CD14-positive monocyte (primary cell): Measurements from ENCODE around the gene CYTH1. TPM values are rescaled to one million over a fixed set of nuclear protein-coding genes. Genes with fewer than 3 reads are reported as not detected.

Experiments
- DNase-seq, 3 donors: peaks; one replicate each; pipeline ENCODE4 v3.0.0-alpha.2; 2011 to 2022
- H2AFZ ChIP-seq: 2 replicates; pipeline ENCODE4 v1.6.0; 2012; ENCODE audit warnings: mild to moderate bottlenecking, low read depth, low read length, inconsistent platforms; ENCODE audit not compliant: insufficient read depth, poor library complexity, severe bottlenecking
- H3K27ac ChIP-seq, 2 donors: 1 replicate in 1 of 2; 2 replicates in 1 of 2; pipeline ENCODE4 v1.5.1; 2012 to 2013; ENCODE audit warnings: low read length in 2 of 2, control low read depth in 1 of 2, inconsistent platforms in 1 of 2, low read depth in 1 of 2, mild to moderate bottlenecking in 1 of 2
- H3K27me3 ChIP-seq, 2 donors: one replicate each; pipeline versions ENCODE4 v1.6.0 to v1.6.1; 2011 to 2013; ENCODE audit warnings: low read length in 2 of 2; ENCODE audit not compliant: control insufficient read depth in 2 of 2, insufficient read depth in 2 of 2
- H3K36me3 ChIP-seq, 2 donors: replicated peaks in 1 of 2; 1 replicate in 1 of 2; 2 replicates in 1 of 2; pipeline versions ENCODE4 v1.5.1 to v1.6.1; 2012 to 2013; ENCODE audit warnings: low read length in 2 of 2, control low read depth in 1 of 2, inconsistent platforms in 1 of 2, mild to moderate bottlenecking in 1 of 2; ENCODE audit not compliant: insufficient read depth in 2 of 2, control insufficient read depth in 1 of 2
- H3K4me1 ChIP-seq, 2 donors: 1 replicate in 1 of 2; 2 replicates in 1 of 2; pipeline versions ENCODE4 v1.5.1 to v1.6.1; 2012 to 2013; ENCODE audit warnings: low read length in 2 of 2, control low read depth in 1 of 2, inconsistent platforms in 1 of 2, mild to moderate bottlenecking in 1 of 2, moderate library complexity in 1 of 2; ENCODE audit not compliant: insufficient read depth in 2 of 2, control insufficient read depth in 1 of 2
- H3K4me2 ChIP-seq: replicated peaks from 2 replicates; pipeline ENCODE3; 2012; ENCODE audit warnings: low read length, moderate library complexity, mild to moderate bottlenecking; ENCODE audit not compliant: poor library complexity, severe bottlenecking; ENCODE audit errors: extremely low read depth
- H3K4me3 ChIP-seq, 3 experiments: fragments of 200-600 bp in 1 of 3; sonication (generic) in 1 of 3; replicated peaks in 1 of 3; 1 replicate in 2 of 3; 2 replicates in 1 of 3; pipeline ENCODE4 v1.5.1; 2011 to 2013; ENCODE audit warnings: low read length in 3 of 3, mild to moderate bottlenecking in 3 of 3, control low read depth in 2 of 3, low read depth in 2 of 3, inconsistent platforms in 1 of 3, moderate library complexity in 1 of 3
- H3K79me2 ChIP-seq: 2 replicates; pipeline ENCODE4 v1.6.0; 2012; ENCODE audit warnings: mild to moderate bottlenecking, control low read depth, inconsistent platforms, low read length, moderate library complexity; ENCODE audit not compliant: insufficient read depth
- H3K9ac ChIP-seq: 2 replicates; pipeline ENCODE4 v1.6.0; 2017; ENCODE audit warnings: low read length, mild to moderate bottlenecking; ENCODE audit not compliant: insufficient read depth, poor library complexity, severe bottlenecking
- H3K9me3 ChIP-seq, 2 donors: replicated peaks in 1 of 2; 1 replicate in 1 of 2; 2 replicates in 1 of 2; pipeline versions ENCODE4 v1.5.1 to v1.6.1; 2012 to 2013; ENCODE audit warnings: low read length in 2 of 2, control low read depth in 1 of 2; ENCODE audit not compliant: control insufficient read depth in 1 of 2, insufficient read depth in 1 of 2
- H4K20me1 ChIP-seq: 2 replicates; pipeline ENCODE4 v1.6.0; 2012; ENCODE audit warnings: mild to moderate bottlenecking, low read length, control low read depth, moderate library complexity; ENCODE audit not compliant: insufficient read depth
- H3K27ac Mint-ChIP-seq, 7 donors: one replicate each; pipeline ENCODE4 v1.8.0; 2020; ENCODE audit warnings: mild to moderate bottlenecking in 7 of 7, mixed read lengths in 7 of 7, moderate library complexity in 6 of 7, inconsistent platforms in 2 of 7
- H3K27me3 Mint-ChIP-seq, 3 donors: one replicate each; pipeline ENCODE4 v1.8.0; 2021 to 2022; ENCODE audit warnings: low read depth in 3 of 3, mild to moderate bottlenecking in 3 of 3, mixed read lengths in 3 of 3, moderate library complexity in 3 of 3, inconsistent platforms in 1 of 3
- H3K36me3 Mint-ChIP-seq, 2 donors: one replicate each; pipeline ENCODE4 v1.8.0; 2020; ENCODE audit warnings: mixed read lengths in 2 of 2, inconsistent platforms in 1 of 2, mild to moderate bottlenecking in 1 of 2
- H3K4me1 Mint-ChIP-seq: one replicate; pipeline ENCODE4 v1.8.0; 2020; ENCODE audit warnings: mild to moderate bottlenecking, mixed read lengths
- H3K4me3 Mint-ChIP-seq, 2 donors: one replicate each; pipeline ENCODE4 v1.8.0; 2020; ENCODE audit warnings: mild to moderate bottlenecking in 2 of 2, mixed read lengths in 2 of 2, moderate library complexity in 1 of 2
- H3K9me3 Mint-ChIP-seq, 7 donors: one replicate each; pipeline ENCODE4 v1.8.0; 2020 to 2022; ENCODE audit warnings: mixed read lengths in 7 of 7, mild to moderate bottlenecking in 6 of 7, moderate library complexity in 6 of 7, inconsistent platforms in 2 of 7
- CTCF ChIP-seq: fragments of 200-600 bp; IDR thresholded peaks from one replicate; pipeline ENCODE4 v1.8.0; 2022; ENCODE audit warnings: antibody characterized with exemption, mild to moderate bottlenecking
- WGBS: methylation state at CpG from one replicate; pipeline ENCODE4 v1.1.5; 2013; ENCODE audit warnings: missing lambda C conversion rate; ENCODE audit not compliant: insufficient coverage; 5-methylcytosine and 5-hydroxymethylcytosine counted together
- intact Hi-C, 2 donors: fragments of 100-400 bp; cut with micrococcal nuclease; formaldehyde crosslinking; loops; one replicate each; pipeline versions ENCODE4 v1.15.0 to v1.15.1; 2023
- polyA plus RNA-seq, 3 donors: library from polyadenylated mRNA; depleted of rRNA in 1 of 3; unstranded in 2 of 3; stranded (reverse) in 1 of 3; fragments of 300-500 nt in 2 of 3; fragments of >200 nt in 1 of 3; fragmentation: Illumina TruSeq in 2 of 3; gene quantifications; 1 replicate in 2 of 3; 2 replicates in 1 of 3; pipeline ENCODE4 v1.2.3, GENCODE V29; 2012 to 2021

CYTH1 gene
- polyA plus RNA-seq, 3 donors: 68.6 to 211 (median 80.9) TPM

- no peak for DNase-seq
- Histone ChIP-seq H3K27ac (peak overlapping the region; percentile 91 to 96), H3K9me3 (peaks cover 17 to 19% of the 10 kb centered on the region in 2 donors), H3K4me3 (peak overlapping the region in 1 of 3 experiments; percentile 25), H3K9ac (no peak overlapping the region), H3K27me3 (no peaks in the 10 kb centered on the region), H2AFZ (no peak overlapping the region), H3K4me1 (peaks cover 22 to 34% of the 10 kb centered on the region in 2 donors), H3K79me2 (no peaks in the 10 kb centered on the region), H3K4me2 (peak overlapping the region; percentile 21), H4K20me1 (no peaks in the 10 kb centered on the region), H3K36me3 (no peaks in the 10 kb centered on the region)
- H3K36me3 Mint-ChIP-seq: peaks cover 12 to 15% of the 10 kb centered on the region in 2 donors
- peaks cover 13 to 34% (median 22%) of the 10 kb centered on the region in 7 donors for H3K9me3 Mint-ChIP-seq
- H3K27me3 Mint-ChIP-seq: peaks cover 0 to 1% (median 0%) of the 10 kb centered on the region in 3 donors
- no peak overlapping the region for H3K4me3 Mint-ChIP-seq
- 98% methylated on average over 13 of the region's 14 CpGs for WGBS
- H3K27ac Mint-ChIP-seq: peak overlapping the region; percentile 97 to 100 (median 99)
- TF ChIP-seq CTCF: no peak
- intact Hi-C loops: no loop called here
- H3K4me1 Mint-ChIP-seq: peaks cover 33% of the 10 kb centered on the region
Observed at GRCh38 chr17:78644931-78645351, 137.1 kb downstream of the CYTH1 start.

- Mint-ChIP-seq H3K27ac (peak overlapping the region in 4 of 7 donors; percentile 99 to 100 (median 99)), H3K9me3 (peaks cover 10 to 27% (median 21%) of the 10 kb centered on the region in 7 donors), H3K36me3 (peaks cover 12 to 15% of the 10 kb centered on the region in 2 donors), H3K27me3 (peaks cover 0 to 5% (median 0%) of the 10 kb centered on the region in 3 donors), H3K4me1 (peaks cover 39% of the 10 kb centered on the region), H3K4me3 (no peak overlapping the region)
- no peak for TF ChIP-seq CTCF
- no peak overlapping the region for H2AFZ ChIP-seq
- H3K79me2 ChIP-seq: no peaks in the 10 kb centered on the region
- H3K27ac ChIP-seq: no peak overlapping the region
- no peak overlapping the region for H3K4me2 ChIP-seq
- H3K4me3 ChIP-seq: no peak overlapping the region
- intact Hi-C loops: no loop called here
- no peaks in the 10 kb centered on the region for H3K27me3 ChIP-seq
- H3K9me3 ChIP-seq: peaks cover 15 to 18% of the 10 kb centered on the region in 2 donors
- no peak for DNase-seq
- WGBS: 53% methylated on average over 4 of the region's 8 CpGs
- H3K36me3 ChIP-seq: no peaks in the 10 kb centered on the region
- H4K20me1 ChIP-seq: no peaks in the 10 kb centered on the region
- no peak overlapping the region for H3K9ac ChIP-seq
- peaks cover 29 to 41% of the 10 kb centered on the region in 2 donors for H3K4me1 ChIP-seq
Observed at GRCh38 chr17:78644224-78644623, 137.8 kb downstream of the CYTH1 start.
